AG04449 (cell line): ENCODE results near the gene HK2.
A peak's percentile ranks its signal among the peaks of the same experiment; 100 is the strongest.
"Not testable (repeated sequence)": the region's sequence is repeated elsewhere in the genome, so short reads cannot be mapped to it uniquely, and the experiment has no call there.

Experiments
- CTCF ChIA-PET: fragments of 350-600 bp; formaldehyde crosslinking; extraction: SDS; loops from one replicate; lab custom pipeline; 2021; ENCODE audit warnings: antibody characterized with exemption; lab: Yijun Ruan, JAX
- POLR2A ChIA-PET: fragments of 400-600, 350-600 bp; formaldehyde crosslinking; extraction: SDS; loops from one replicate; lab custom pipeline; 2020; ENCODE audit warnings: antibody characterized with exemption, inconsistent platforms; lab: Yijun Ruan, JAX
- DNase-seq: peaks from one replicate; pipeline ENCODE4 v3.0.0-alpha.2; 2010; ENCODE audit warnings: low read depth, low spot score
- H3K4me3 ChIP-seq: 2 replicates; pipeline ENCODE4 v1.5.1; 2011; ENCODE audit warnings: low read depth, mild to moderate bottlenecking, control low read depth, low read length
- CTCF ChIP-seq: IDR thresholded peaks from one replicate; pipeline ENCODE4 v1.5.1; 2011; ENCODE audit warnings: mild to moderate bottlenecking, moderate library complexity, low read length, control low read depth, inconsistent platforms; ENCODE audit not compliant: insufficient read depth; ENCODE audit errors: missing control alignments

Gene HK2

GRCh38 chr2:74894272-74894981 lies 60.5 kb downstream of the HK2 start:
- ChIA-PET POLR2A (no interaction called here), CTCF (interaction anchor here (0.9 to 2.8 kb wide), 6 partner anchors 17 to 206 kb away, joined by 4 to 10 read pairs (median 8); no protein-coding TSS in a partner anchor)
- H3K4me3 ChIP-seq: no peak overlapping the region
- DNase-seq: peak; percentile 69
- no peak for TF ChIP-seq CTCF

GRCh38 chr2:74895001-74895400 lies 61.1 kb downstream of the HK2 start:
- ChIA-PET CTCF (interaction anchor here (2.8 kb wide), 1 partner anchor 204 kb away, joined by 10 read pairs; no protein-coding TSS in a partner anchor), POLR2A (no interaction called here)
- no peak for DNase-seq
- no peak overlapping the region for H3K4me3 ChIP-seq
- no peak for TF ChIP-seq CTCF

GRCh38 chr2:74896232-74896631 lies 62.3 kb downstream of the HK2 start:
- no peak for TF ChIP-seq CTCF
- ChIA-PET CTCF (no interaction called here), POLR2A (no interaction called here)

GRCh38 chr2:74900225-74900624 lies 66.3 kb downstream of the HK2 start:
- H3K4me3 ChIP-seq, DNase-seq, POLR2A ChIA-PET: not testable (repeated sequence)
- CTCF ChIA-PET: interaction anchor here (1.0 kb wide), 1 partner anchor 10 kb away, joined by 3 read pairs; no protein-coding TSS in a partner anchor

More at GRCh38 chr2:74896232-74896631, 62.3 kb downstream of the HK2 start:
- H3K4me3 ChIP-seq: no peak overlapping the region
- DNase-seq: no peak

- CTCF ChIA-PET: no interaction called here
- no peak for DNase-seq
- TF ChIP-seq CTCF: no peak
- no peak overlapping the region for H3K4me3 ChIP-seq
- POLR2A ChIA-PET: no interaction called here
Observed at GRCh38 chr2:74902281-74902860, 68.4 kb downstream of the HK2 start.

GRCh38 chr2:74906395-74906794 lies 72.5 kb downstream of the HK2 start:
- no peak for TF ChIP-seq CTCF
- no peak overlapping the region for H3K4me3 ChIP-seq
- POLR2A ChIA-PET: no interaction called here
- DNase-seq: no peak
- CTCF ChIA-PET: interaction anchor here (2.7 kb wide), 1 partner anchor 13 kb away, joined by 12 read pairs; no protein-coding TSS in a partner anchor

GRCh38 chr2:74907560-74907959 lies 73.6 kb downstream of the HK2 start:
- H3K4me3 ChIP-seq, CTCF ChIA-PET, POLR2A ChIA-PET, DNase-seq: not testable (repeated sequence)
